Upper lobe of left lung (tissue), 6 donors: ENCODE data around the gene LSM12. TPM values are rescaled to one million over a fixed set of nuclear protein-coding genes. Genes with fewer than 3 reads are reported as not detected.
"Not testable (repeated sequence)": the region's sequence is repeated elsewhere in the genome, so short reads cannot be mapped to it uniquely, and the experiment has no call there.

Experiments
- ATAC-seq, 2 donors: fragments of 200-7000 bp; cut with Tn5 transposase; one replicate each; pipeline ENCODE4 v1.9.1; 2022; ENCODE audit warnings: mild to moderate bottlenecking in 2 of 2, moderate library complexity in 2 of 2; ENCODE audit not compliant: low FRiP score in 2 of 2
- DNase-seq, 2 donors: peaks; one replicate each; pipeline ENCODE4 v3.0.0-alpha.2; 2019 to 2020
- H3K27ac ChIP-seq, 4 donors: fragments of 200-600 bp; sonication (generic); one replicate each; pipeline ENCODE4 v1.5.1; 2016 to 2019
- H3K27me3 ChIP-seq, 4 donors: fragments of 200-600 bp; sonication (generic); one replicate each; pipeline ENCODE4 v1.5.1; 2017 to 2019
- H3K36me3 ChIP-seq, 4 donors: fragments of 200-600 bp; sonication (generic); one replicate each; pipeline ENCODE4 v1.5.1; 2016 to 2019
- H3K4me1 ChIP-seq, 4 donors: fragments of 200-600 bp; sonication (generic); one replicate each; pipeline ENCODE4 v1.5.1; 2018 to 2019
- H3K4me3 ChIP-seq, 4 donors: fragments of 200-600 bp; sonication (generic); one replicate each; pipeline ENCODE4 v1.5.1; 2017 to 2019; ENCODE audit warnings: mild to moderate bottlenecking in 2 of 4, moderate library complexity in 1 of 4
- H3K9me3 ChIP-seq, 4 donors: fragments of 200-600 bp; sonication (generic); one replicate each; pipeline ENCODE4 v1.5.1; 2018 to 2019
- EP300 ChIP-seq, 4 donors: sonication (generic); formaldehyde crosslinking; IDR thresholded peaks; one replicate each; pipeline ENCODE4 v1.5.1; 2017; ENCODE audit warnings: antibody characterized with exemption in 4 of 4, control low read depth in 2 of 4
- POLR2A ChIP-seq, 4 donors: fragments of 450-650 bp; IDR thresholded peaks; one replicate each; pipeline ENCODE4 v1.5.1; 2016 to 2017; ENCODE audit warnings: antibody characterized with exemption in 4 of 4, mild to moderate bottlenecking in 2 of 4
- POLR2AphosphoS5 ChIP-seq, 2 donors: sonication (generic); formaldehyde crosslinking; IDR thresholded peaks; one replicate each; pipeline ENCODE4 v1.5.1; 2017; ENCODE audit warnings: antibody characterized with exemption in 2 of 2
- WGBS, 2 donors: methylation state at CpG; one replicate each; pipeline ENCODE4 v1.1.5; 2017 to 2018; 5-methylcytosine and 5-hydroxymethylcytosine counted together
- total RNA-seq, 6 donors: library from RNA; depleted of rRNA in 4 of 6; stranded (reverse); fragments of >200 nt in 4 of 6; gene quantifications; one replicate each; pipeline versions ENCODE4 v1.1.0 to v1.2.1, GENCODE V29; 2016 to 2021
- TF ChIP-seq, protein P1 (sequence below), 6 experiments: fragments of 450-650 bp in 4 of 6; fragments of 200-600 bp in 2 of 6; sonication (generic) in 2 of 6; IDR thresholded peaks; one replicate each; pipeline ENCODE4 v1.5.1; 2016 to 2019; ENCODE audit warnings: antibody characterized with exemption in 6 of 6
- donor health status: DM: no; HTN: no; CAD: no; lungs with moderate emphysema.
- donor health status: DM: no; HTN: yes; CAD: no; lungs with severe emphysema.

LSM12 gene
- total RNA-seq, 6 donors from 2014 or later: 14.8 to 38.3 (median 33.6) TPM

GRCh38 chr17:44024853-44025252, 41.6 kb downstream of the LSM12 start:
- peaks cover 0 to 28% (median 8%) of the 10 kb centered on the region in 4 donors for H3K36me3 ChIP-seq
- ATAC-seq: no peak
- TF ChIP-seq POLR2A (IDR thresholded peaks at IDR 0.05) (no peak), EP300 (IDR thresholded peaks at IDR 0.05) (no peak), POLR2AphosphoS5 (IDR thresholded peaks at IDR 0.05) (no peak)
- TF ChIP-seq, protein P1, sequence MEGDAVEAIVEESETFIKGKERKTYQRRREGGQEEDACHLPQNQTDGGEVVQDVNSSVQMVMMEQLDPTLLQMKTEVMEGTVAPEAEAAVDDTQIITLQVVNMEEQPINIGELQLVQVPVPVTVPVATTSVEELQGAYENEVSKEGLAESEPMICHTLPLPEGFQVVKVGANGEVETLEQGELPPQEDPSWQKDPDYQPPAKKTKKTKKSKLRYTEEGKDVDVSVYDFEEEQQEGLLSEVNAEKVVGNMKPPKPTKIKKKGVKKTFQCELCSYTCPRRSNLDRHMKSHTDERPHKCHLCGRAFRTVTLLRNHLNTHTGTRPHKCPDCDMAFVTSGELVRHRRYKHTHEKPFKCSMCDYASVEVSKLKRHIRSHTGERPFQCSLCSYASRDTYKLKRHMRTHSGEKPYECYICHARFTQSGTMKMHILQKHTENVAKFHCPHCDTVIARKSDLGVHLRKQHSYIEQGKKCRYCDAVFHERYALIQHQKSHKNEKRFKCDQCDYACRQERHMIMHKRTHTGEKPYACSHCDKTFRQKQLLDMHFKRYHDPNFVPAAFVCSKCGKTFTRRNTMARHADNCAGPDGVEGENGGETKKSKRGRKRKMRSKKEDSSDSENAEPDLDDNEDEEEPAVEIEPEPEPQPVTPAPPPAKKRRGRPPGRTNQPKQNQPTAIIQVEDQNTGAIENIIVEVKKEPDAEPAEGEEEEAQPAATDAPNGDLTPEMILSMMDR (IDR thresholded peaks at IDR 0.05): no peak

DNA sequence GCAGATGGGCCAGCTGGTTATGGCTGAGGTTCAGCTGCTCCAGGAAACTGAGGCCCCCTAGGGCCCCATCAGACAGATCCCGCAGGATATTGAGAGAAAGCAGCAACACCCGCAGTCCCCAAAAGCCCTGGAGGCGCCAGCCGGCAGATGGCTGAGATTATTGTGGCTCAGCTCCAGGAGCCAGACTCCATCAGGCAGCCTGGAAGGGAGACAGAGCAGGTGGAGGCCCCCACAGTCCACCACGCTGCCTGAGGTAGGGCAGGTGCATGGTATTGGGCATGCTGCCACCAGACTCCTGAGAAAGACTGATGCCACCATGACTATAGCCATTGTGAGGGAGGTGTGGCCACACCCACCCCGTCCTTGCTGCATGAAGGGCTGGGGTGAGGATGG, 42.2 kb downstream of the LSM12 start:
- Histone ChIP-seq H3K27me3 (no peaks in the 10 kb centered on the region), H3K9me3 (no peaks in the 10 kb centered on the region), H3K4me3 (no peak overlapping the region), H3K4me1 (no peaks in the 10 kb centered on the region), H3K36me3 (peaks cover 0 to 28% (median 8%) of the 10 kb centered on the region in 4 donors), H3K27ac (no peak overlapping the region)
- ATAC-seq (peak; percentile 16), DNase-seq (no peak)
- 76 to 94% methylated on average over 6 of the region's 6 CpGs for WGBS, 2 donors
- TF ChIP-seq POLR2AphosphoS5 (IDR thresholded peaks at IDR 0.05): no peak
- no peak for TF ChIP-seq POLR2A (IDR thresholded peaks at IDR 0.05)
- no peak for TF ChIP-seq EP300 (IDR thresholded peaks at IDR 0.05)
- TF ChIP-seq, protein P1 (IDR thresholded peaks at IDR 0.05): no peak

More at GRCh38 chr17:44024853-44025252, 41.6 kb downstream of the LSM12 start:
- Histone ChIP-seq H3K27ac (no peak overlapping the region), H3K4me3 (no peak overlapping the region), H3K9me3 (no peaks in the 10 kb centered on the region), H3K4me1 (no peaks in the 10 kb centered on the region), H3K27me3 (no peaks in the 10 kb centered on the region)
- DNase-seq: no peak
- WGBS, 2 donors: 90 to 98% methylated on average over 4 of the region's 4 CpGs

GRCh38 chr17:44023545-44024270, 42.8 kb downstream of the LSM12 start:
- DNase-seq: no peak
- ATAC-seq: peak; percentile 12 to 42
- TF ChIP-seq POLR2A (IDR thresholded peaks at IDR 0.05): no peak
- TF ChIP-seq EP300 (IDR thresholded peaks at IDR 0.05): no peak
- TF ChIP-seq POLR2AphosphoS5 (IDR thresholded peaks at IDR 0.05): no peak
- Histone ChIP-seq H3K9me3 (no peaks in the 10 kb centered on the region), H3K36me3 (peaks cover 0 to 28% (median 7%) of the 10 kb centered on the region in 4 donors), H3K27ac (no peak overlapping the region), H3K4me1 (no peaks in the 10 kb centered on the region), H3K4me3 (no peak overlapping the region), H3K27me3 (no peaks in the 10 kb centered on the region)
- WGBS, 2 donors: 87 to 91% methylated on average over 9 to 15 of the region's 22 CpGs

GRCh38 chr17:44022246-44022645, 44.2 kb downstream of the LSM12 start:
- Histone ChIP-seq H3K27ac (no peak overlapping the region), H3K4me1 (no peaks in the 10 kb centered on the region), H3K27me3 (no peaks in the 10 kb centered on the region), H3K36me3 (peaks cover 0 to 24% (median 6%) of the 10 kb centered on the region in 4 donors), H3K9me3 (no peaks in the 10 kb centered on the region), H3K4me3 (no peak overlapping the region)
- TF ChIP-seq POLR2A (IDR thresholded peaks at IDR 0.05) (no peak), EP300 (IDR thresholded peaks at IDR 0.05) (no peak), POLR2AphosphoS5 (IDR thresholded peaks at IDR 0.05) (no peak)
- TF ChIP-seq, protein P1 (IDR thresholded peaks at IDR 0.05): no peak
- 89 to 92% methylated on average over 2 of the region's 2 CpGs for WGBS, 2 donors
- ATAC-seq (no peak), DNase-seq (no peak)

GRCh38 chr17:44021227-44021626, 45.2 kb downstream of the LSM12 start:
- DNase-seq, H3K27ac ChIP-seq, ATAC-seq, H3K4me1 ChIP-seq, H3K27me3 ChIP-seq, H3K9me3 ChIP-seq, H3K4me3 ChIP-seq: not testable (repeated sequence)
- H3K36me3 ChIP-seq: peaks cover 0 to 24% (median 6%) of the 10 kb centered on the region in 4 donors
- WGBS, 2 donors: 92 to 95% methylated on average over 7 of the region's 7 CpGs
